GM19193 (cell line): ENCODE measurements around the gene STAT4.

Experiments used
- POLR2A ChIP-seq: IDR thresholded peaks from 4 replicates; pipeline ENCODE4 v1.6.1; 2011; ENCODE audit not compliant: insufficient read depth, insufficient read length; ENCODE audit errors: extremely low read depth

STAT4 gene

DNA sequence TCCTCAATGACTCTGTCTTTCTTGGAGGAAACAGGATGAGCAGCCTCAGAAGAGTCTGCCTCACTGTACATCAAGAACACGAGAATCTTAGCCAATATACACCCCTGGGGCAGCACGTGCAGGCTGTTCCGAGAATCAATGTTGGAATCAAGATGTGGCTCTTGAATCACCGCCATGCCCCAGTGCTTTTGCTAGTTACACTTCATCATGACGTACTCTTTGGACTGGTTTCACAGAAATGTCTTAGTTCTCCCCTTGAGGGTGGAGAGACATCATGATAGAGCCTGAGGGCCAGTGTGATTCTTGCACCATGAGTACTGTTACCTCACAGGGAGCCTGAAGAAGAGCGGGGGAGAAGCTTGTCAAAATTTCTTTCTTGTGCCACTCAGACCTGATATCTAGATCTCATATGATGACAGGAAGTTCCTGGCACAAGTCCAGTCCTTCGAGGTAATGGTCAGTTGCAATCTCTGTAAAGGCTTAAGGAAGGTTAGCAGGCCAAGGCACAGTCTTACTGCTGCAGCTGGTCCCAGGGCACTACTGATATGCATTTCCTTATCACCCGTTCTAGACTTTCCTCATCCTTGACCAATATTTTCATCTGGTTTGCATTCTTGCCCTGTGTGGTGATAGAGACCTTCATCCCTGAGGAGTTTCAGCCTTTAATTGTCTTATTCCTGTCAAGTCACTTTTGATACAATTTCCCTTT is 28.2 kb upstream of the STAT4 start:
- no peak for TF ChIP-seq POLR2A

DNA sequence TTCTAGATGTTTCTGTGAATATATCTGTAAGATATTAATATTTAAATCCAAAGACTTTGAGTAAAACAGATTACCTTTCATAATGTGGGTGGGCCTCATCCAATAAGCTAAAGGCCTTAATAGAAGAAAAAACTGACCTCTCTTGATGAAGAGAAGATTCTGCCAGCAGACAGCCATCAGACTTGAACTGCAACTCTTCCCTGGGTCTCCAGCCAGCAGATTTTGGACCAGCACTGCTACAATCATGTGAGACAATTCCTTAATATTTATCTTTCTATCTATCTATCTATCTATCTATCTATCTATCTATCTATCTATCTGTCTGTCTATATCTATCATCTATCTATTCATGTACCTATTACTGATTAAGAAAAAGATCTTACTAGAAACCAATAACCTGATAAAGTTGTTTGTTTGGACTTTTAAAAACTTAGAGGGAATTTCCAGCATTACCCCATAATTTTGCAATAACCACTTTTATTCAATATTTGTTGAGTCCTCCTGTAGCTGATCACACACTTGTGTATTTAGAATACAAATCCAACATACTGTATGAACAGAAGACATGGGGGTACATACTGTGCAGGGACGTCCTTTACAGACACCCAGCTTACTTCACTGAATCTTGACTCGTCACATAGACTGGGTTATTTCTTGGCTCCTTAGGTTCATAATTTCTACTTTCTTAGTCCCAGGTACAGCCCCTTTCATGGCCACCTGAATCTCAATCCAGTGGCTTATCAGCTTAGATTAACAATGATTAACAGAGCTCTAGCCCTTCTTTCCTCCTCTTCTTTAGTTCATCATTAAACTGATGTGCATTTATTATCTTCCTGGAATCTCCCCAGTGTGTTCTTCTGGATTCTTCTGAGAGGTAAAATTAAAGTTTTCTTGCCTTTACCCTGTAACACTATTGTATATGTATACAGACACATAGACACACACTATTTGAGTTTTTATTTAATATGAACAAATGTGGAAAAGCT is 27.2 kb upstream of the STAT4 start:
- no peak for TF ChIP-seq POLR2A

DNA sequence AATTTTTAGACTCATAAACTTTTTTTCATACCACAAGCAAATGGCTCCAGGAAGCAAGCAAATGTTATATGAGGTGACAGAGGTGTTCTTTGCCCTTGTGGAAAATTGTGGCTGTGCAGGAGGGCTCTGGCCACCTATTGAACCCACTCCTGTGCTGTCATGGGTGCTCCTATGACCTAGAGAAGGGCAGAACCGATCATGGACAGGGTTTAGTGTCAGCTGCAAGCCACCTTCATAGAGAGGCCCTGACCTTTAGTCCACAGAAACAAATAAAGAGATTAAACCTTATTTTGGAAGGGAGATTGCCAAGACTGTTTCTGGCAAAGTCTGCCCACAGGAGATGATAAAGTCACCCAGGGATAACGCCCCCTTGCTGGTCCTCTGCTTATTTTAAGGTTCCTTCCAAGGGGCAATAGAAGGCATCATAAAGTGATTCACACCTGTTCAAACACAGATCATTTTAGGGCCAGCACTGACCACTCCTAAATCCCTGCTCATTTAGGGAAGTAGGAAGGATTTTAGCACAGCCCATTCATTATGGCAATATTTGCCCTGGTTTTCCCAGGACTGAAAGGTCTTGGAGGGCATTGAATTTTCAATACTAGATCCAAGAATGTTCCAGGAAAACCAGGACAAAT is 26.1 kb upstream of the STAT4 start:
- TF ChIP-seq POLR2A: no peak

DNA sequence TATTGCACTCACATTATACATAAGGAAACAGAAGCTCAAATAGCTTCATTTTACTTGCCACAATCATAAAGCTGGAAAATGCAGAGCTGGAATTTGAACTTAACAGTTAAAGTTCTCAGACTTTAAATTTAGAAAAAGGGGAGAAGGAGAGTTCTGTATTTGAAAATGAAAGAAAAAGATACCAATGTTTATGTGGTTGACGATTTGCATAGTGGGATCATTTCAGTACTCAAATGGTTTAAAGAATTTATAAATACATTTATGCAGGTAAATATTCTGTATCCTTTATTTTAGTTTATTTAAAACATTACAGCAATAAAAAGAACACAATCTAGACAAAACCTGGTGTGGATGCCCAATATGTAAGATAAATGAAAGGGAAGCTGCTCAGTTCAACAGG is 25.5 kb upstream of the STAT4 start:
- no peak for TF ChIP-seq POLR2A

DNA sequence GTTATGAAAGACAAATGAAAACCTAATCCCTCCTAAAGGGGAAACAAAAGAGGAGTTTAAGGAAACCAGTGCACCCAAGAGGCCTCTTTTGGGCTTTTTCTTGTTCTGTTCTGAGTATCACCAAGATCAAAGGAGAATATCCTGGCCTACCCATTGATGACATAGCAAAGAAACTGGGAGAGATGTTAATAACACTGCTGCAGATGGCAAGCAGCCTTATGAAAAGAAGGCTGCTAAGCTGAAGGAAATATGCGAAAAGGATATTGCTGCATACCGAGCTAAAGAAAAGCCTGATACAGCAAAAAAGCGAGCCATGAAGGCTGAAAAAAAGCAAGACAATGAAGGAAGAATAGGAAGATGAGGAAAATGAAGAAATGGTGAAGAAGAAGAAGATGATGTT is 23.6 kb upstream of the STAT4 start:
- TF ChIP-seq POLR2A: no peak

DNA sequence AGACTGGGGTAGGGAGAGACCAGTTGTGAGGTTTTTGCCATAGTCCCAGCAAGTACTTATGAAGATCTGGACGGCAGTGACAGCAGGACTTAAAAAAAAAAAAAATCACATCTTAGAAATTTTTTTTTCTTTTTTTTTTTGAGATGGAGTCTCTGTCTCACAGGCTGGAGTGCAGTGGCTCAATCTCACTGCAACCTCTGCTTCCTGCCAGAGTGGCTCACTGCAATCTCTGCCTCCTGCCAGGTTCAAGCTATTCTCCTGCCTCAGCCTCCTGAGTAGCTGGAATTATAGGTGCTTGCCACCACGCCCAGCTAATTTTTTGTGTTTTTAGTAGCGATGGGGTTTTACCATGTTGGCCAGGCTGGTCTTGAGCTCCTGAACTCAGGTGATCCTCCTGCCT is 22.4 kb upstream of the STAT4 start:
- no peak for TF ChIP-seq POLR2A

DNA sequence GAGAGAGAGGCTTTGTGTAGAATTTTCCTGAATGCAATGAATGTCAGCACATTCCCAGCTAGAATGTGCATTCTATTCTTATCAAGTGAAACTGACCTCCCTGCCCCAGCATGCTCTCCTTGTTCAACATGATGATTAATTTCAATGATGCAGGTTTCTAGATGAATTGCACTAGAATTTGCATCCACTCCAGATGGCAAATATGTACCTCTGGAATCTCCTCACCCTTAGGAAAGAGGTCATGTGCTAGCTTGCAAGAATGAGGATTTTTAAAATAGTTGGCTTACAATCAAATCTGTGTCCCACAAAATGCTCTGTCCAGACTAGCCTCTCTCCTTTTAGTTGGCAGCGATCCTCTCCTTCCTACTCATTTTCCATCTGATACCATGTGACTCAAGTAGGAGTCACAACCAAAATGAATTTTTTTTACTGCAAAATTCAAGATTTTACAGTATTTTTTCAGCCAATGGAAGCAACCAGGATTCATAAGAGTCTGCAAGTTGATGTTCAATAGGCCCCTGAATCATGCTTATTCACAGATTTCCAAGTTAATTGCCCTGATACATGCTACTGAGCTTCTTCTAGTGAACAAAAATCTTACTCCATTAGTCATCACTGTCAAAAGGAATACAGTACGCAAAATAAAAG is 21.0 kb upstream of the STAT4 start:
- no peak for TF ChIP-seq POLR2A

DNA sequence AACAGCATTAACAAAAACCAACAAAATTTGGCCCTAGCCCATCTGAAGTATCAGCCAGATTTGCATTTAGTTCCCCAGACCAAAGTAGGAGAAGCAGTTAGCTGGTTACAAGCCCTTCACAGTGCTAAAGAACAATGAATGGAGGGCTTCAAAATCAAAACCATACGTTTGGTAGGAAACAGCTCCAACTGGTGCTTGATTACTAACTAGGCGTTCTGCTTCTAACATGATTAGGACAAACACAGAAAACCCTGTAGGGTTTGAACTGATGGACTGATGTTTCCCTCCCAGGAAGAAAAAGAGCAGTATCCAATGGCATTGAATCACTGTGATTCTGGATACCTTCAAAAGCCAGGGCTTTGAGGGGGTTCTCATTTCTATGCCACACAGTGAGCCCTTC is 20.5 kb upstream of the STAT4 start:
- no peak for TF ChIP-seq POLR2A

DNA sequence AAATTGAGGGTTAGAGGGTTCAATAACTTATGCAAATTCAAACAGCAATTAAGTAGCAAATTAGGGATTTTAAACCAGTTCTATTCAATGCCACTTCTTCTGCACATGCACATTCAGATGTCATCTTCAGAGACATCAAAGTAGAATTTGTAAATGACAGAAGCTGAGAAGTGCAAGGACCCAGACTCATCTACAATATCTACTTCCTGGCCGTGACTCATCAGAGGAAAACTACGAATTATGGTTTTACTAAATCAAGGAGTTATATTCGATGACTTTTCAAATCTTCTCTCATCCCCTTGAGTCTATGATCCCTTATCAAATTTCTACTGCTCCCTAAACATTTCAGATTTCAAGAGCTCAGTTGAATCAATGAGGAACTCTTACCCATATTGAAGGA is 20.0 kb upstream of the STAT4 start:
- no peak for TF ChIP-seq POLR2A

DNA sequence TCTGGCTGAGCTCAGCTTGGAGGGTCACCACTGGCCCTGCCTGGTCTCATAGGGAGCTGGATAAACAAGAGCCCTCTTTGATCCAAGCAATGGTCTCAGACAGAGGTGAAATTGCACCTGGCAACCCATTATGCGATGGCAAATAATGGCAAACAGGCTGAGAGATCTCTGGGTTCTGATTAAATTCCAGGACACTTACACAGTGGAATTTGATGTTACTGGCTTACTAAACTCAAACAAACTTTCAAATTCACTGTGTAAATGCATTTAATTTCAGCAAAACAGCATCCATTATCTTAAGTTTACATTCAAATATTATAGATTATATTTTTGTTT is 19.5 kb upstream of the STAT4 start:
- no peak for TF ChIP-seq POLR2A

DNA sequence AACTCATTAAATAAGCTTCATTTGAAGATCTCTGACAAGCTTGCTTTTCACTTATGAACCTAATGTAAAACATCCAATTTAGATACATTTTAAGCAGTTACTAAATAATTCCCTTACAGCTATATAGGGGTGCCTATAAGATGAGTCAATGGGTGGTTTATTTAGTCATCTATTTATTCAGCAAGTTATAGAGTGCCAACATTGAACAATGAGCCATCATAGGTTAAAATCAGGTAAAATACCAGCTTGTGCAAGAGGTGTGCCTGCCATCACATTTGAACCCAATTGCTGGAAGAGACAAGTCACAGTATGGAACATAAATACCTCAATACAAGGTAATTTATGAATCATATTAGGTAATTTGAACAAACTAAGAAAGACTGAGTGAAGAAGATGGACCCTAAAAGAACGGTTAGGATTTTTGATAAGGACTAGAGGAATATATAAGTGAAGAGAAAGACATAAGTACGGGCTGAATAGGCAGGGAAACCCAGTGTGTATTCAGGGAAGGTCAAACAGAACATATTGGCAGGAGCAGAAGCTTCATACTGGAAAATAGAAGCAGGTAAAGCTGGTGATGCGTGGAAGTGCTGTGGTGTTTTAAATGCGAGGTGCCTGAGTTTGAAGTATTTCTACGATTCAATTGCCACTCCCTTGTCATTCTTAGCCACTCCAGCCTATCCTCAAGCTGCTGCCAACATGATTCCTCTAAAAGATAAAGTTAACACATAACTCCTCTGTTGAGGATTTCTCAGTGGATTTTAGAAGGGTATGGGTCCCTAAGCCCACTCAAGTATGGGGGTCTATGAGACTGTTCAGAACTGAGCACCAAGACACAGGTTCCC is 18.9 kb upstream of the STAT4 start:
- TF ChIP-seq POLR2A: no peak

DNA sequence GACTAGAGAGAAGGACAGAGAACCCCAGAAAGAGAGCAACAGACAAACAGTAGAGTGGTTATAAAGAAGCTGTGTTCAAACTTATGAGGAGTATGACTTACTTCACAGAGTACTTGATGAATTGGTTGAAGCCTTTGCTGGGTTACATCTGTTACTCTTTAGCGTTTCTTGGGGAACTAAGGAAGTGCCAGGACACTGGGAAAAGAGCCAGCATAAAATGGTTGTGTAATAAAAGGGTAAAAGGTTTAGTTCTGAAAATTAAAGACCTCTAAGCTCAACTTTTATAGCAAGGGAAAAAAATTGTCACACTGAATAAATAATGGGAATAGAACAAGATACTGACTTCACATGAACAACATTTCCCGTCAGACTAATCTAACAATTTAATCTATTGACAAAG is 17.0 kb upstream of the STAT4 start:
- TF ChIP-seq POLR2A: no peak

DNA sequence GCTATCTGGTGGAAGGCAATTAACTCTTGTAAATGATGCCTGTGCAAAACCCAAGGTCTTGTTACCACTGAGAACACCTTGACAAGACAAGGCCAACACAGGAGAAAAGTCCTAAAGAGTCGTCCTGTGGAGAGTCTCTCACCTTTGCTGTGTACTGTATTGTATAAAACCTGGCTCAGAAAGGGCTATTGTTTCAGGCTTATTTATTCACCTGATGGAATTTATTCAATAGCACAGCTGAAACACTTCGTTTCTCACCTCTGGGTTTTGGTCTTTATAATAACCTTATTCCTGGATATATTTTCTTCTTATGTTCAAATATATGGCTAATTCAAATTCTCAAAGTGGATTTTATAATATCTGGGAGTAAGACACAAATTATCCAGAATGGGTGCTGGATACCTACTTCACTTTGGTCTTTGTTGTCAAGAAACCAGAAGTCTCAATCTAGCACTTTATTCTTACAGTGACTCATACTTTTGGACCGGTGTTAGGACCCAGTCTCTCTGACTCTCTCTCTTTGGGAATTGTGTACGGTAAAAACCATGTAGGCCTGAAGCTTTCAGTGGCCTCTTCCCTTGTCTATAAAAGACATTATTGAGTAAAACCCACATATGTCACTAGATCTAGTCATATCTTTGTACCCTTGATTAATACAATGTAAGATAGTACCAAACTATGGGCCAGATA is 16.1 kb upstream of the STAT4 start:
- TF ChIP-seq POLR2A: no peak
